HCT116 (cell line): ENCODE results near the gene ZNF48. TPM values are rescaled to one million over a fixed set of nuclear protein-coding genes. Genes with fewer than 3 reads are reported as not detected.

Experiments used
- ATAC-seq: fragments of 200-7000 bp; cut with Tn5 transposase; 2 replicates; pipeline ENCODE4 v1.9.1; 2020; ENCODE audit warnings: mild to moderate bottlenecking, moderate library complexity
- BruUV-seq: library from RNA; stranded (reverse); fragments of 400-500 nt; replicated peaks from 2 replicates; lab custom pipeline; 2021; lab: Mats Ljungman, UMichigan
- CTCF ChIA-PET: fragments of 300-600 bp; sonication (Branson Sonifier 250); formaldehyde crosslinking; loops from one replicate; lab custom pipeline; 2021; ENCODE audit warnings: antibody characterized with exemption; lab: Charles Lee
- POLR2A ChIA-PET: fragments of 300-600, 350-600 bp; sonication (Branson Sonifier 250); formaldehyde crosslinking; loops from one replicate; lab custom pipeline; 2021; ENCODE audit warnings: antibody characterized with exemption; lab: Charles Lee
- RAD21 ChIA-PET, 2 experiments: fragments of 300-600 bp; sonication (Branson Sonifier 250); formaldehyde crosslinking; loops; one replicate each; lab custom pipeline; 2023; ENCODE audit warnings: low total read pairs in 2 of 2; ENCODE audit not compliant: uncharacterized antibody in 2 of 2, unreplicated experiment in 2 of 2, low non-redundant PET in 1 of 2; lab: Charles Lee
- DNase-seq: peaks from one replicate; pipeline ENCODE4 v3.0.0-alpha.2; 2010; ENCODE audit warnings: low read depth, low spot score
- H2AFZ ChIP-seq: fragments of 200-600 bp; shearing (Covaris generic), sonication (generic); 2 replicates; pipeline ENCODE4 v1.6.1; 2017; ENCODE audit warnings: low read depth, mixed run types, mixed read lengths, antibody characterized with exemption, low read length; ENCODE audit not compliant: poor library complexity, severe bottlenecking
- H3K27ac ChIP-seq: 2 replicates; pipeline ENCODE4 v1.5.1; 2012; ENCODE audit warnings: low read depth, low read length
- H3K27me3 ChIP-seq: fragments of 200-600 bp; sonication (generic); 2 replicates; pipeline ENCODE4 v1.6.1; 2016; ENCODE audit warnings: mixed run types, low read length, mixed read lengths; ENCODE audit not compliant: insufficient read depth
- H3K36me3 ChIP-seq, 2 experiments: fragments of 200-500 bp in 1 of 2; fragments of 200-600 bp in 1 of 2; sonication (Bioruptor generic) in 1 of 2; sonication (generic) in 1 of 2; 2 replicates each; pipeline versions ENCODE4 v1.5.1 to v1.6.1; 2014 to 2016; ENCODE audit warnings: low read length in 2 of 2, inconsistent platforms in 1 of 2, mixed read lengths in 1 of 2, mixed run types in 1 of 2; ENCODE audit not compliant: insufficient read depth in 2 of 2, control insufficient read depth in 1 of 2
- H3K4me1 ChIP-seq, 2 experiments: fragments of 200-600 bp in 1 of 2; sonication (generic) in 1 of 2; 2 replicates each; pipeline versions ENCODE4 v1.5.1 to v1.6.1; 2012 to 2017; ENCODE audit warnings: low read length in 2 of 2, inconsistent platforms in 1 of 2, mild to moderate bottlenecking in 1 of 2, mixed read lengths in 1 of 2, mixed run types in 1 of 2, moderate library complexity in 1 of 2; ENCODE audit not compliant: insufficient read depth in 2 of 2, control insufficient read depth in 1 of 2
- H3K4me2 ChIP-seq: fragments of 200-600 bp; sonication (generic); 2 replicates; pipeline ENCODE4 v1.6.1; 2017; ENCODE audit warnings: mixed run types, low read length, mixed read lengths
- H3K4me3 ChIP-seq, 2 experiments: fragments of 200-600 bp in 1 of 2; sonication (generic) in 1 of 2; replicated peaks in 1 of 2; 2 replicates each; pipeline ENCODE4 v1.5.1; 2011 to 2016; ENCODE audit warnings: low read length in 2 of 2, control low read depth in 1 of 2, low read depth in 1 of 2, mild to moderate bottlenecking in 1 of 2, mixed read lengths in 1 of 2, mixed run types in 1 of 2
- H3K79me2 ChIP-seq: fragments of 200-600 bp; sonication (generic); 2 replicates; pipeline ENCODE4 v1.6.1; 2017; ENCODE audit warnings: mild to moderate bottlenecking, mixed run types, low read length, moderate library complexity, mixed read lengths; ENCODE audit not compliant: insufficient read depth
- H3K9ac ChIP-seq: fragments of 200-600 bp; sonication (generic); 2 replicates; pipeline ENCODE4 v1.6.1; 2016; ENCODE audit warnings: low read length, mixed read lengths
- H3K9me2 ChIP-seq: fragments of 200-600 bp; sonication (generic), shearing (Covaris generic); 2 replicates; pipeline ENCODE4 v1.6.1; 2017; ENCODE audit warnings: mixed run types, mild to moderate bottlenecking, moderate library complexity; ENCODE audit not compliant: insufficient read depth
- H3K9me3 ChIP-seq, 2 experiments: fragments of 200-500 bp in 1 of 2; fragments of 200-600 bp in 1 of 2; sonication (Bioruptor generic) in 1 of 2; sonication (generic) in 1 of 2; 2 replicates each; pipeline ENCODE4 v1.6.1; 2014 to 2017; ENCODE audit warnings: low read length in 2 of 2, mixed read lengths in 2 of 2, inconsistent platforms in 1 of 2, low read depth in 1 of 2, mild to moderate bottlenecking in 1 of 2, mixed run types in 1 of 2, moderate library complexity in 1 of 2; ENCODE audit not compliant: control insufficient read depth in 1 of 2, insufficient read depth in 1 of 2
- H4K20me1 ChIP-seq: fragments of 200-600 bp; sonication (generic), shearing (Covaris generic); 2 replicates; pipeline ENCODE4 v1.6.1; 2017; ENCODE audit warnings: mixed run types, mild to moderate bottlenecking, moderate library complexity; ENCODE audit not compliant: insufficient read depth
- CBX3 ChIP-seq: IDR thresholded peaks from 2 replicates; pipeline ENCODE4 v1.6.1; 2012; ENCODE audit warnings: low read depth
- CEBPB ChIP-seq: IDR thresholded peaks from 2 replicates; pipeline ENCODE4 v1.6.1; 2012; ENCODE audit warnings: low read depth
- EGR1 ChIP-seq: IDR thresholded peaks from 2 replicates; pipeline ENCODE4 v1.6.1; 2012; ENCODE audit warnings: low read depth
- EZH2 ChIP-seq: fragments of 200-600 bp; sonication (generic); IDR thresholded peaks from 2 replicates; pipeline ENCODE4 v1.6.1; 2017; ENCODE audit warnings: antibody characterized with exemption, mixed run types
- EZH2phosphoT487 ChIP-seq: fragments of 200-600 bp; IDR thresholded peaks from 2 replicates; pipeline ENCODE4 v1.6.1; 2018; ENCODE audit warnings: antibody characterized with exemption, borderline replicate concordance
- JUND ChIP-seq: IDR thresholded peaks from 2 replicates; pipeline ENCODE4 v1.6.1; 2012
- SIN3A ChIP-seq: IDR thresholded peaks from 2 replicates; pipeline ENCODE4 v1.6.1; 2012; ENCODE audit warnings: low read depth
- SRF ChIP-seq: IDR thresholded peaks from 2 replicates; pipeline ENCODE4 v1.6.1; 2012; ENCODE audit warnings: low read depth
- ZFX ChIP-seq: fragments of 450-650 bp; IDR thresholded peaks from 2 replicates; pipeline ENCODE4 v1.6.1; 2017
- ZNF274 ChIP-seq: fragments of 200-500 bp; sonication (Bioruptor generic); IDR thresholded peaks from 2 replicates; pipeline ENCODE4 v1.6.1; 2014; ENCODE audit warnings: mild to moderate bottlenecking, low read depth, low read length, inconsistent platforms
- intact Hi-C: fragments of 100-400 bp; cut with micrococcal nuclease; formaldehyde crosslinking; loops from 2 replicates; pipeline ENCODE4 v1.10.0; 2022
- total RNA-seq: library from RNA; stranded (reverse); gene quantifications from one replicate; pipeline ENCODE4 v1.2.1, GENCODE V29; 2021; ENCODE audit not compliant: unreplicated experiment
- TF ChIP-seq, protein P1 (sequence below): IDR thresholded peaks from 2 replicates; pipeline ENCODE4 v1.6.1; 2012; ENCODE audit warnings: low read depth

The ZNF48 gene
- total RNA-seq, 1 experiment from 2014 or later = 17.9 TPM

DNA sequence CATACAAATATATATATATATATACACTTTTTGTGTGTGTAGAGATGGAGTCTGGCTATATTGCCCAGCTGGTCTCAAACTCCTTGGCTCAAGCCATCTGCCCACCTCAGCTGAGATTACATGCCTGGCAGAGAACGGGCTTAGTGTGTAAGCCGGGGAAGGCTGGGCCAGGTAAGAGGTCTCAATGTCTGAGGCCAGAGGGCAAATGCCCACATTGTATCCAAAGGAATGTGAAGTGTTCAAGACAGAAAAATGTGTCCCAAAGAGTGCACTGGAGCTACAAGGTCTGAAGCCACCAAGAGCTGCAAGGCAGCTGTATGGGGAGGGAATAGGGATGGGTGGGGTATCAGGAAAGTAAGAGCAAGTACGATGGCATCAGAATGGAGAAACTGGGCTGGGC is 48.9 kb upstream of the ZNF48 start:
- Histone ChIP-seq H3K27me3 (no peaks in the 10 kb centered on the region), H3K79me2 (no peaks in the 10 kb centered on the region), H3K4me3 (no peak overlapping the region), H3K36me3 (peaks cover 0 to 12% of the 10 kb centered on the region in 2 experiments; a peak in 2 of 4 replicates), H3K27ac (no peak overlapping the region), H4K20me1 (no peaks in the 10 kb centered on the region), H3K9me2 (no peaks in the 10 kb centered on the region), H3K4me2 (no peak overlapping the region), H3K4me1 (peaks cover under 1% of the 10 kb centered on the region in 2 experiments; a peak in 2 of 4 replicates), H2AFZ (no peak overlapping the region), H3K9ac (no peak overlapping the region), H3K9me3 (no peaks in the 10 kb centered on the region)
- DNase-seq (no peak), ATAC-seq (no peak)
- TF ChIP-seq SRF = no peak
- no peak for TF ChIP-seq JUND
- TF ChIP-seq, protein P1, sequence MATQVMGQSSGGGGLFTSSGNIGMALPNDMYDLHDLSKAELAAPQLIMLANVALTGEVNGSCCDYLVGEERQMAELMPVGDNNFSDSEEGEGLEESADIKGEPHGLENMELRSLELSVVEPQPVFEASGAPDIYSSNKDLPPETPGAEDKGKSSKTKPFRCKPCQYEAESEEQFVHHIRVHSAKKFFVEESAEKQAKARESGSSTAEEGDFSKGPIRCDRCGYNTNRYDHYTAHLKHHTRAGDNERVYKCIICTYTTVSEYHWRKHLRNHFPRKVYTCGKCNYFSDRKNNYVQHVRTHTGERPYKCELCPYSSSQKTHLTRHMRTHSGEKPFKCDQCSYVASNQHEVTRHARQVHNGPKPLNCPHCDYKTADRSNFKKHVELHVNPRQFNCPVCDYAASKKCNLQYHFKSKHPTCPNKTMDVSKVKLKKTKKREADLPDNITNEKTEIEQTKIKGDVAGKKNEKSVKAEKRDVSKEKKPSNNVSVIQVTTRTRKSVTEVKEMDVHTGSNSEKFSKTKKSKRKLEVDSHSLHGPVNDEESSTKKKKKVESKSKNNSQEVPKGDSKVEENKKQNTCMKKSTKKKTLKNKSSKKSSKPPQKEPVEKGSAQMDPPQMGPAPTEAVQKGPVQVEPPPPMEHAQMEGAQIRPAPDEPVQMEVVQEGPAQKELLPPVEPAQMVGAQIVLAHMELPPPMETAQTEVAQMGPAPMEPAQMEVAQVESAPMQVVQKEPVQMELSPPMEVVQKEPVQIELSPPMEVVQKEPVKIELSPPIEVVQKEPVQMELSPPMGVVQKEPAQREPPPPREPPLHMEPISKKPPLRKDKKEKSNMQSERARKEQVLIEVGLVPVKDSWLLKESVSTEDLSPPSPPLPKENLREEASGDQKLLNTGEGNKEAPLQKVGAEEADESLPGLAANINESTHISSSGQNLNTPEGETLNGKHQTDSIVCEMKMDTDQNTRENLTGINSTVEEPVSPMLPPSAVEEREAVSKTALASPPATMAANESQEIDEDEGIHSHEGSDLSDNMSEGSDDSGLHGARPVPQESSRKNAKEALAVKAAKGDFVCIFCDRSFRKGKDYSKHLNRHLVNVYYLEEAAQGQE = no peak
- TF ChIP-seq EGR1 = no peak
- no peak for TF ChIP-seq CBX3
- no peak for TF ChIP-seq ZNF274
- no peak for TF ChIP-seq SIN3A
- no peak for TF ChIP-seq EZH2phosphoT487
- no peak for TF ChIP-seq EZH2
- TF ChIP-seq ZFX = no peak
- no peak for TF ChIP-seq CEBPB
- ChIA-PET POLR2A (no interaction called here), CTCF (no interaction called here), RAD21 (interaction anchor here in 1 of 2 experiments (0.6 kb wide), 1 partner anchor 61 kb away, joined by 3 read pairs; the partner anchor contains the start of gene ZNF771)
- intact Hi-C loops = no loop called here
- no TSS peak for BruUV-seq
